HL-60 (cell line): Measurements from ENCODE around the gene CACNA1C.

Experiments used
- DNase-seq, 2 experiments: peaks; one replicate each; pipeline ENCODE4 v3.0.0-alpha.2; 2010 to 2020; ENCODE audit warnings: low read depth in 1 of 2, low spot score in 1 of 2
- H3K27ac ChIP-seq: fragments of 250-450 bp; sonication (Bioruptor Pico); replicated peaks from 2 replicates; pipeline ENCODE4 v1.5.1; 2020; ENCODE audit warnings: mild to moderate bottlenecking, moderate library complexity
- H3K27me3 ChIP-seq: fragments of 250-450 bp; sonication (Bioruptor Pico); 2 replicates; pipeline ENCODE4 v1.5.1; 2021; ENCODE audit warnings: mild to moderate bottlenecking, moderate library complexity; ENCODE audit not compliant: insufficient read depth, poor library complexity, severe bottlenecking
- H3K4me3 ChIP-seq: replicated peaks from 2 replicates; pipeline ENCODE4 v1.5.1; 2011; ENCODE audit warnings: mild to moderate bottlenecking, control low read depth, low read length; ENCODE audit not compliant: insufficient read depth
- GABPA ChIP-seq: IDR thresholded peaks from 2 replicates; pipeline ENCODE4 v1.6.1; 2012; ENCODE audit warnings: low read depth
- POLR2AphosphoS5 ChIP-seq: IDR thresholded peaks from 2 replicates; pipeline ENCODE4 v1.6.1; 2012; ENCODE audit warnings: low read depth
- SPI1 ChIP-seq: IDR thresholded peaks from 2 replicates; pipeline ENCODE4 v1.6.1; 2012; ENCODE audit warnings: low read depth, mild to moderate bottlenecking, borderline replicate concordance
- TF ChIP-seq, protein P1 (sequence below): IDR thresholded peaks from one replicate; pipeline ENCODE4 v1.5.1; 2011; ENCODE audit warnings: low read length, control low read depth, inconsistent platforms; ENCODE audit not compliant: insufficient read depth
- TF ChIP-seq, protein P2 (sequence below): IDR thresholded peaks from 2 replicates; pipeline ENCODE4 v1.6.1; 2012; ENCODE audit warnings: low read depth; ENCODE audit not compliant: insufficient replicate concordance

CACNA1C gene

DNA sequence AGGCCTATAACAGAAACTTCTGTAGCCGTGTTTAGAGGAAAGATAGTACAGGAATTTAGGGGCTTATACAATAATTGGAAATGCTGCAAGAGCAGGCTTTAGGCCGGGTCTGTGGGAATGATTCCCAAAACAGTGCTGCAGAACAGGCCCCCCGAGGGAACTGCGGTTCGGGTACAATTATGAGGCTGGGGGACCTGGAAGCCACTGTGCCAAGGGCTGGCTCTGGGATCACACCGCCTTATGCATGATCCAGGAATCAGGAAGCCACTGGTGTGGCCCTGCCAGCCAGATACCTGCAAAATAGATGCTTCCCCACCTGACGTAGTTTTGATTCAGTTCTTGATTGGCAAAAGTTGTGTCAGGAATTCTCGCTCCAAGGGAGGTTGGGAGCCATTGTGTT, 55.4 kb downstream of the CACNA1C start:
- no peak for DNase-seq
- H3K27me3 ChIP-seq: no peaks in the 10 kb centered on the region

DNA sequence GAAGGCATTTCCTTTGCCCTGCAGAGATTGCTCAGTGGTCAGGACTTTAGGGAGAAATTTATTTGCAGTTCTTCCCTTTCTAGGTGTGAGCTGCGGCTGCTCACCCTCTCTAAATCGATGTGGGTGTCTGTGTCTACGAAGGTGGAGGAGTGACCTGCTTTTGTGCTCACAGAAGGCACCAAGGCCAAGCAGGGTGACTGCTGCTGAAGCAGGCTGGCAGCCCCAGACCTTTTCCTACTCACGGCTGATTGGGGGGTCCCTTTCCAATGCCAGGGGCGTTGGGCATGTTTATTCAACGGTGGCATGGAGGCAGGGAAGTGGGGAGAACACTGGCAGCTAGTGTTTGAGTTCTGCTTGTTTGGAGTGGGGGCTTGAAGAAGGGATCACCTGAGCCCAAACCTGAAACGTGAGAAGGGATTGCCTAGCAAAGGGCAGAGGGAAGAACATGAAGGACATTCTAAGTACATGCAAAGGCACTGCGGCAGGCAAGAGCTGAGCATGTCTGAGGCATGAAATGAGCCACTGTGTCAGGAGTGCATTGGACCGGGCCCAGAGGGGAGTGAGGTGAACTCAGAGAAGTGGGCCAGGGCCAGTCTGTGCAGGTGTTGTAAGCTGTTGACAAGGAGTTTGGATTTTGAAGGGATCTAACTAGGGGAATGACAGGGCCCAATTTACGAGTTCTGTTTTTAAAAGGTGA, 56.3 kb downstream of the CACNA1C start:
- no peak for TF ChIP-seq SPI1
- TF ChIP-seq GABPA: no peak
- TF ChIP-seq POLR2AphosphoS5: no peak
- TF ChIP-seq, protein P1, sequence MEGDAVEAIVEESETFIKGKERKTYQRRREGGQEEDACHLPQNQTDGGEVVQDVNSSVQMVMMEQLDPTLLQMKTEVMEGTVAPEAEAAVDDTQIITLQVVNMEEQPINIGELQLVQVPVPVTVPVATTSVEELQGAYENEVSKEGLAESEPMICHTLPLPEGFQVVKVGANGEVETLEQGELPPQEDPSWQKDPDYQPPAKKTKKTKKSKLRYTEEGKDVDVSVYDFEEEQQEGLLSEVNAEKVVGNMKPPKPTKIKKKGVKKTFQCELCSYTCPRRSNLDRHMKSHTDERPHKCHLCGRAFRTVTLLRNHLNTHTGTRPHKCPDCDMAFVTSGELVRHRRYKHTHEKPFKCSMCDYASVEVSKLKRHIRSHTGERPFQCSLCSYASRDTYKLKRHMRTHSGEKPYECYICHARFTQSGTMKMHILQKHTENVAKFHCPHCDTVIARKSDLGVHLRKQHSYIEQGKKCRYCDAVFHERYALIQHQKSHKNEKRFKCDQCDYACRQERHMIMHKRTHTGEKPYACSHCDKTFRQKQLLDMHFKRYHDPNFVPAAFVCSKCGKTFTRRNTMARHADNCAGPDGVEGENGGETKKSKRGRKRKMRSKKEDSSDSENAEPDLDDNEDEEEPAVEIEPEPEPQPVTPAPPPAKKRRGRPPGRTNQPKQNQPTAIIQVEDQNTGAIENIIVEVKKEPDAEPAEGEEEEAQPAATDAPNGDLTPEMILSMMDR: no peak
- TF ChIP-seq, protein P2, sequence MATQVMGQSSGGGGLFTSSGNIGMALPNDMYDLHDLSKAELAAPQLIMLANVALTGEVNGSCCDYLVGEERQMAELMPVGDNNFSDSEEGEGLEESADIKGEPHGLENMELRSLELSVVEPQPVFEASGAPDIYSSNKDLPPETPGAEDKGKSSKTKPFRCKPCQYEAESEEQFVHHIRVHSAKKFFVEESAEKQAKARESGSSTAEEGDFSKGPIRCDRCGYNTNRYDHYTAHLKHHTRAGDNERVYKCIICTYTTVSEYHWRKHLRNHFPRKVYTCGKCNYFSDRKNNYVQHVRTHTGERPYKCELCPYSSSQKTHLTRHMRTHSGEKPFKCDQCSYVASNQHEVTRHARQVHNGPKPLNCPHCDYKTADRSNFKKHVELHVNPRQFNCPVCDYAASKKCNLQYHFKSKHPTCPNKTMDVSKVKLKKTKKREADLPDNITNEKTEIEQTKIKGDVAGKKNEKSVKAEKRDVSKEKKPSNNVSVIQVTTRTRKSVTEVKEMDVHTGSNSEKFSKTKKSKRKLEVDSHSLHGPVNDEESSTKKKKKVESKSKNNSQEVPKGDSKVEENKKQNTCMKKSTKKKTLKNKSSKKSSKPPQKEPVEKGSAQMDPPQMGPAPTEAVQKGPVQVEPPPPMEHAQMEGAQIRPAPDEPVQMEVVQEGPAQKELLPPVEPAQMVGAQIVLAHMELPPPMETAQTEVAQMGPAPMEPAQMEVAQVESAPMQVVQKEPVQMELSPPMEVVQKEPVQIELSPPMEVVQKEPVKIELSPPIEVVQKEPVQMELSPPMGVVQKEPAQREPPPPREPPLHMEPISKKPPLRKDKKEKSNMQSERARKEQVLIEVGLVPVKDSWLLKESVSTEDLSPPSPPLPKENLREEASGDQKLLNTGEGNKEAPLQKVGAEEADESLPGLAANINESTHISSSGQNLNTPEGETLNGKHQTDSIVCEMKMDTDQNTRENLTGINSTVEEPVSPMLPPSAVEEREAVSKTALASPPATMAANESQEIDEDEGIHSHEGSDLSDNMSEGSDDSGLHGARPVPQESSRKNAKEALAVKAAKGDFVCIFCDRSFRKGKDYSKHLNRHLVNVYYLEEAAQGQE: no peak
- DNase-seq: no peak
- Histone ChIP-seq H3K4me3 (no peak overlapping the region), H3K27ac (no peak overlapping the region), H3K27me3 (no peaks in the 10 kb centered on the region)

More for the DNA sequence above, 55.4 kb downstream of the CACNA1C start:
- TF ChIP-seq POLR2AphosphoS5 (no peak), GABPA (no peak), SPI1 (no peak)
- TF ChIP-seq, protein P1: no peak
- TF ChIP-seq, protein P2: no peak
- H3K4me3 ChIP-seq: no peak overlapping the region
- no peak overlapping the region for H3K27ac ChIP-seq

DNA sequence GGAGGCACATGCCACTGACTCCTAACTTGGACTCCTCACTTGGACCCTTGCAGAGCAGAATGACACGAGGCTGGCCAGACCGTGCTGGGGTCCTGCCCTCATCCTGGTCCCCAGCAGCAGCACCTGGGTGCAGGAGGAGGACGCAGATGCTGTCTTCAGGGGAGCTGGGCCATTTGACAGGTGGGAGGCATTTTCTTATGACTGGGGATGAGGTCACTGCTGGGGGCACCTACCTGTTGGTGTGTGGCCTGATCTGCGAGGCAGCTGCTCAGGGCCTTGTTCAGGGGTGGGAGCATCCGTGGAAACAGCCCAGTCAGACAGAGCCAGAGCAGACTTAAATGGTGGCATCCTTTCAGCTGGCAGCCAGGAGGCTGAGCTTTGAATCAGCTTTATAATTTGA, 57.3 kb downstream of the CACNA1C start:
- no peaks in the 10 kb centered on the region for H3K27me3 ChIP-seq
- TF ChIP-seq, protein P1: no peak
- TF ChIP-seq, protein P2: no peak
- TF ChIP-seq SPI1: no peak
- no peak for TF ChIP-seq POLR2AphosphoS5
- no peak for TF ChIP-seq GABPA
- DNase-seq: no peak

More for the DNA sequence above, 57.3 kb downstream of the CACNA1C start:
- Histone ChIP-seq H3K4me3 (no peak overlapping the region), H3K27ac (no peak overlapping the region)
